Measurements from ENCODE around the gene NEU1. TPM values are rescaled to one million over a fixed set of nuclear protein-coding genes. Genes with fewer than 3 reads are reported as not detected.
"Not testable (repeated sequence)": the region's sequence is repeated elsewhere in the genome, so short reads cannot be mapped to it uniquely, and the experiment has no call there.

The NEU1 gene
- total and polyA plus RNA-seq, 8 donors, result 25.7 to 106 (median 29.4) TPM

GRCh38 chr6:31821301-31822035 is 41.2 kb downstream of the NEU1 start:
- TF ChIP-seq CTCF (IDR thresholded peaks at IDR 0.05), result no peak
- H3K9me3 ChIP-seq, result no peaks in the 10 kb centered on the region
- DNase-seq (peak in 3 of 4 donors; percentile 63 to 92 (median 75)), ATAC-seq (peak; percentile 36)
- H3K4me3 ChIP-seq, result peak overlapping the region; percentile 35 to 54
- H3K27ac ChIP-seq, result peak overlapping the region; percentile 92 to 98
- no peaks in the 10 kb centered on the region for H3K27me3 ChIP-seq
- intact Hi-C loops (cut with DNase I), result no loop called here
- H3K36me3 ChIP-seq, result no peaks in the 10 kb centered on the region
- peaks cover 25 to 86% of the 10 kb centered on the region in 2 donors for H3K4me1 ChIP-seq

GRCh38 chr6:31820399-31820798 is 42.2 kb downstream of the NEU1 start:
- H3K36me3 ChIP-seq; H3K27me3 ChIP-seq; intact Hi-C loops (cut with DNase I); DNase-seq; H3K4me3 ChIP-seq; H3K9me3 ChIP-seq; ATAC-seq: not testable (repeated sequence)
- peaks cover 15 to 75% of the 10 kb centered on the region in 2 donors for H3K4me1 ChIP-seq
- H3K27ac ChIP-seq, result peak overlapping the region; percentile 87 to 98

DNA sequence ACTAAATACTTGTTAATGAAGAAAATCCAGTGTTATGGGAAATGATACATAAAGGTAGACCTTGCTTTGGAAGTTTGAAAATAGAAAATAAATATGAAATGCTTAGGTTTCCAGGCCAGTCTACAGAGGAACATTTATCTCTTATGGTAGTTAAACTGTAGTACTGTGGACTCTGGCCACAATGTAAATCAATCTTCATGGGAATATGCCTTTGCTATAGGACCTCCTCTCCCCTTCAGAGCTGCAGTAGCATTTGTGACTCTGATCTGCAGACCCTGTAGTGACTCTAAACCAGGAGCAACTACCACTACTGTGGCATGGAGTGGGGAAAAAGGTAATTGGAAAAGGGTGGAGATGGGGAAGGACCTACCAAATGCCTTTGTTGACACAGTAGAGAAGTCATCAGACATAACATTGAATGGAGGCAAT is 42.7 kb downstream of the NEU1 start:
- ATAC-seq, result no peak
- intact Hi-C loops (cut with DNase I), result no loop called here
- DNase-seq, result no peak
- no peak for TF ChIP-seq CTCF (IDR thresholded peaks at IDR 0.05)
- no peaks in the 10 kb centered on the region for H3K27me3 ChIP-seq
- H3K4me3 ChIP-seq, result peak overlapping the region in 1 of 2 donors; percentile 64
- H3K4me1 ChIP-seq, result peaks cover 15 to 73% of the 10 kb centered on the region in 2 donors
- no peaks in the 10 kb centered on the region for H3K9me3 ChIP-seq
- peak overlapping the region in 1 of 2 donors; percentile 87 for H3K27ac ChIP-seq
- no peaks in the 10 kb centered on the region for H3K36me3 ChIP-seq

GRCh38 chr6:31817929-31818511 is 44.6 kb downstream of the NEU1 start:
- H3K9me3 ChIP-seq; H3K36me3 ChIP-seq; intact Hi-C loops (cut with DNase I); ATAC-seq; H3K27me3 ChIP-seq: not testable (repeated sequence)
- DNase-seq, result peak in 1 of 4 donors; percentile 50
- peaks cover 24 to 69% of the 10 kb centered on the region in 2 donors for H3K4me1 ChIP-seq
- peak overlapping the region; percentile 87 for H3K27ac ChIP-seq
- peak overlapping the region; percentile 39 to 64 for H3K4me3 ChIP-seq

- DNase-seq (peak in 1 of 4 donors; percentile 59), ATAC-seq (peak; percentile 0)
- H3K27me3 ChIP-seq; H3K9me3 ChIP-seq; H3K36me3 ChIP-seq; intact Hi-C loops (cut with DNase I): not testable (repeated sequence)
- Histone ChIP-seq H3K4me3 (peak overlapping the region; percentile 39 to 64), H3K27ac (peak overlapping the region; percentile 87), H3K4me1 (peaks cover 24 to 69% of the 10 kb centered on the region in 2 donors)
These were observed 45.3 kb downstream of the NEU1 start for GRCh38 chr6:31817133-31817928.

- intact Hi-C loops (cut with DNase I), result no loop called here
- ATAC-seq (peak; percentile 71), DNase-seq (peak; percentile 95 to 99 (median 97))
- Histone ChIP-seq H3K36me3 (no peaks in the 10 kb centered on the region), H3K9me3 (no peaks in the 10 kb centered on the region), H3K4me3 (peak within 1 kb of the TSS; percentile 37 to 56), H3K4me1 (peaks cover 24 to 53% of the 10 kb centered on the region in 2 donors), H3K27me3 (no peaks in the 10 kb centered on the region), H3K27ac (peak within 1 kb of the TSS; percentile 96 to 100)
- no peak for TF ChIP-seq CTCF (IDR thresholded peaks at IDR 0.05)
These were observed 47.4 kb downstream of the NEU1 start, which contains the start of the genes HSPA1A and HSPA1L for GRCh38 chr6:31815025-31815838. HSPA1A (plus strand) TSS chr6:31815543; CDS start chr6:31815757, 214 bp downstream. HSPA1L (minus strand) TSS chr6:31815283; CDS start chr6:31811972, 3,311 bp downstream.

Data from left lung (tissue), 10 donors.